HepG2 (cell line): ENCODE results near the gene MARK2. TPM values are rescaled to one million over a fixed set of nuclear protein-coding genes. Genes with fewer than 3 reads are reported as not detected.
A peak's percentile ranks its signal among the peaks of the same experiment; 100 is the strongest.

Experiments used
- CREBL2 ChIP-seq: sonication (generic); formaldehyde crosslinking; IDR thresholded peaks from 2 replicates; pipeline ENCODE4 v1.8.1; 2023; ENCODE audit warnings: missing genetic modification reagents, mild to moderate bottlenecking, borderline replicate concordance
- FUBP1 ChIP-seq: sonication (generic); formaldehyde crosslinking; IDR thresholded peaks from 2 replicates; pipeline ENCODE4 v1.5.1; 2020; ENCODE audit warnings: missing genetic modification reagents, mild to moderate bottlenecking, borderline replicate concordance
- GTF2F1 ChIP-seq: fragments of 150-350 bp; IDR thresholded peaks from 2 replicates; pipeline ENCODE4 v1.6.1; 2014; ENCODE audit warnings: low read length
- HIC2 ChIP-seq: sonication (generic); formaldehyde crosslinking; IDR thresholded peaks from 2 replicates; pipeline ENCODE4 v1.9.0; 2022; ENCODE audit warnings: low read depth, missing genetic modification reagents
- HMGA1 ChIP-seq: sonication (generic); formaldehyde crosslinking; conservative IDR thresholded peaks from 2 replicates; pipeline ENCODE4 v1.4.0; 2020; ENCODE audit warnings: missing genetic modification reagents
- HNRNPK ChIP-seq: fragments of 200-400 bp; formaldehyde crosslinking; IDR thresholded peaks from 2 replicates; pipeline ENCODE4 v1.6.1; 2018; ENCODE audit warnings: low read length, low read depth, moderate library complexity, mild to moderate bottlenecking; ENCODE audit not compliant: poor library complexity, severe bottlenecking
- MAZ ChIP-seq, 2 experiments: sonication (generic) in 1 of 2; formaldehyde crosslinking in 1 of 2; IDR thresholded peaks; 2 replicates each; pipeline versions ENCODE4 v1.5.0 to v1.6.1; 2012 to 2020; ENCODE audit warnings: low read depth in 2 of 2, mild to moderate bottlenecking in 2 of 2, borderline replicate concordance in 1 of 2, improper control_type of control experiment in 1 of 2, low read length in 1 of 2, missing genetic modification reagents in 1 of 2, moderate library complexity in 1 of 2
- MED1 ChIP-seq: sonication (generic); formaldehyde crosslinking; IDR thresholded peaks from 2 replicates; pipeline ENCODE4 v1.4.0; 2020; ENCODE audit warnings: missing genetic modification reagents
- MEIS1 ChIP-seq: sonication (generic); formaldehyde crosslinking; IDR thresholded peaks from 2 replicates; pipeline ENCODE4 v1.9.0; 2021; ENCODE audit warnings: mild to moderate bottlenecking, missing genetic modification reagents, moderate library complexity, borderline replicate concordance
- MLLT10 ChIP-seq: sonication (generic); formaldehyde crosslinking; IDR thresholded peaks from 2 replicates; pipeline ENCODE4 v1.4.0; 2020; ENCODE audit warnings: missing genetic modification reagents
- NCOA1 ChIP-seq: sonication (generic); formaldehyde crosslinking; IDR thresholded peaks from 2 replicates; pipeline ENCODE4 v1.9.0; 2021; ENCODE audit warnings: missing genetic modification reagents
- NFRKB ChIP-seq: fragments of 450-650 bp; IDR thresholded peaks from 2 replicates; pipeline ENCODE4 v1.6.1; 2017
- NFYB ChIP-seq: sonication (generic); formaldehyde crosslinking; IDR thresholded peaks from 2 replicates; pipeline ENCODE4 v1.4.0; 2020; ENCODE audit warnings: missing genetic modification reagents
- PHF5A ChIP-seq: IDR thresholded peaks from one replicate; pipeline ENCODE4 v1.6.1; 2018; ENCODE audit warnings: low read depth, missing genetic modification reagents; ENCODE audit not compliant: unreplicated experiment
- PITX1 ChIP-seq: sonication (generic); formaldehyde crosslinking; IDR thresholded peaks from 2 replicates; pipeline ENCODE4 v1.5.1; 2020; ENCODE audit warnings: mild to moderate bottlenecking, missing genetic modification reagents
- SALL1 ChIP-seq: sonication (generic); formaldehyde crosslinking; IDR thresholded peaks from 2 replicates; pipeline ENCODE4 v1.8.0; 2022; ENCODE audit warnings: mild to moderate bottlenecking, missing genetic modification reagents
- SKI ChIP-seq: fragments of 450-650 bp; IDR thresholded peaks from one replicate; pipeline ENCODE4 v1.6.1; 2018; ENCODE audit warnings: mild to moderate bottlenecking; ENCODE audit not compliant: partially characterized antibody
- SOX6 ChIP-seq, 2 experiments: fragments of 450-650 bp in 1 of 2; sonication (generic) in 1 of 2; formaldehyde crosslinking in 1 of 2; IDR thresholded peaks; 2 replicates each; pipeline versions ENCODE4 v1.4.0 to v1.6.1; 2017 to 2020; ENCODE audit warnings: antibody characterized with exemption in 1 of 2, mild to moderate bottlenecking in 1 of 2, missing genetic modification reagents in 1 of 2
- XBP1 ChIP-seq: sonication (generic); formaldehyde crosslinking; IDR thresholded peaks from 2 replicates; pipeline ENCODE4 v1.5.0; 2020; ENCODE audit warnings: missing genetic modification reagents
- XRCC5 ChIP-seq: fragments of 200-400 bp; formaldehyde crosslinking; optimal IDR thresholded peaks from 2 replicates; pipeline ENCODE3; 2017; ENCODE audit warnings: mild to moderate bottlenecking, low read length
- ZBTB21 ChIP-seq: sonication (generic); formaldehyde crosslinking; IDR thresholded peaks from 2 replicates; pipeline ENCODE4 v1.4.0; 2020; ENCODE audit warnings: missing genetic modification reagents
- ZNF121 ChIP-seq: sonication (generic); formaldehyde crosslinking; IDR thresholded peaks from 2 replicates; pipeline ENCODE4 v1.5.0; 2020; ENCODE audit warnings: mild to moderate bottlenecking, missing genetic modification reagents
- ZNF205 ChIP-seq: IDR thresholded peaks from 2 replicates; pipeline ENCODE4 v1.6.1; 2018; ENCODE audit warnings: missing biosample characterization, missing genetic modification reagents
- ZNF260 ChIP-seq: sonication (generic); formaldehyde crosslinking; IDR thresholded peaks from 2 replicates; pipeline ENCODE4 v1.4.0; 2020; ENCODE audit warnings: missing genetic modification reagents, low read depth, mild to moderate bottlenecking, borderline replicate concordance
- ZNF503 ChIP-seq: sonication (generic); formaldehyde crosslinking; IDR thresholded peaks from 2 replicates; pipeline ENCODE4 v1.4.0; 2020; ENCODE audit warnings: missing genetic modification reagents
- polyA plus RNA-seq, 8 experiments: library from polyadenylated mRNA; depleted of rRNA in 3 of 8; stranded (reverse) in 7 of 8; unstranded in 1 of 8; fragments of >200 nt; fragmentation: Illumina TruSeq in 4 of 8; extraction: Trizol in 4 of 8; gene quantifications; 2 replicates each; pipeline versions ENCODE4 v1.2.1 to v1.2.3, GENCODE V29; 2011 to 2016; ENCODE audit warnings: low read depth in 4 of 8, missing spikeins in 1 of 8, mixed read lengths in 1 of 8; ENCODE audit not compliant: insufficient read depth in 1 of 8
- total RNA-seq, 5 experiments: library from RNA; depleted of rRNA; stranded (reverse); fragments of >200 nt; fragmentation: Illumina TruSeq; extraction: Trizol; gene quantifications; 2 replicates each; pipeline ENCODE4 v1.2.3, GENCODE V29; 2016; ENCODE audit warnings: low read depth in 1 of 5

The MARK2 gene
- total and polyA plus RNA-seq, 2 of the 13 experiments (the other 11 are each of a cell fraction or from before 2014, with no cell fraction given) = 13.5 to 13.9 TPM

- no peak; the same call in 1 of the 2 replicates for TF ChIP-seq ZNF503 (CRISPR knock-in tag)
- no peak for TF ChIP-seq CREBL2
- TF ChIP-seq HMGA1 = no peak
- TF ChIP-seq XBP1 (CRISPR knock-in tag) = no peak
- no peak for TF ChIP-seq FUBP1 (CRISPR knock-in tag)
- TF ChIP-seq SALL1 (CRISPR knock-in tag) = peak; percentile 86
- TF ChIP-seq ZNF121 (CRISPR knock-in tag) = peak; percentile 92
- no peak for TF ChIP-seq MEIS1
- no peak for TF ChIP-seq ZNF260 (CRISPR knock-in tag)
- no peak for TF ChIP-seq MAZ (IDR thresholded peaks at IDR 0.05; ENCODE audit: borderline replicate concordance, low read depth, low read length)
- TF ChIP-seq MAZ (CRISPR knock-in tag; IDR thresholded peaks at IDR 0.05; ENCODE audit: low read depth) = peak; percentile 83
- no peak for TF ChIP-seq GTF2F1
- no peak for TF ChIP-seq HNRNPK
- peak; percentile 94 for TF ChIP-seq ZNF205 (CRISPR knock-in tag)
- TF ChIP-seq HIC2 = no peak
- peak; percentile 92 for TF ChIP-seq XRCC5
- no peak for TF ChIP-seq NCOA1 (CRISPR knock-in tag)
- peak; percentile 55 for TF ChIP-seq PITX1
- no peak for TF ChIP-seq SOX6 (IDR thresholded peaks at IDR 0.05)
- peak; percentile 79 for TF ChIP-seq SOX6 (CRISPR knock-in tag; IDR thresholded peaks at IDR 0.05)
- TF ChIP-seq SKI = peak; percentile 95
- no peak for TF ChIP-seq NFRKB
- TF ChIP-seq PHF5A (CRISPR knock-in tag) = no peak
- TF ChIP-seq MED1 (CRISPR knock-in tag) = peak; percentile 80
- TF ChIP-seq ZBTB21 = 0 out of 2 replicates have a peak, but pooled peaks have one; percentile 43
- no peak for TF ChIP-seq MLLT10
- TF ChIP-seq NFYB (CRISPR knock-in tag) = peak; percentile 68
Measured at GRCh38 chr11:63871962-63872799, 33.3 kb downstream of the MARK2 start (continued).
